Stimulated activated CD4-positive, alpha-beta T cell treated with anti-CD3 and anti-CD28 coated beads, TNF-alpha, amount 100 ng/mL, for 1 hour (primary cell): ENCODE data around the gene MROH2A.
"Not testable (repeated sequence)": the region's sequence is repeated elsewhere in the genome, so short reads cannot be mapped to it uniquely, and the experiment has no call there.

Experiments used
- DNase-seq, 3 donors: peaks; one replicate each; pipeline ENCODE4 v3.0.0-alpha.2; 2020; ENCODE audit warnings: low read depth in 3 of 3, low spot score in 1 of 3

The MROH2A gene, protein sequence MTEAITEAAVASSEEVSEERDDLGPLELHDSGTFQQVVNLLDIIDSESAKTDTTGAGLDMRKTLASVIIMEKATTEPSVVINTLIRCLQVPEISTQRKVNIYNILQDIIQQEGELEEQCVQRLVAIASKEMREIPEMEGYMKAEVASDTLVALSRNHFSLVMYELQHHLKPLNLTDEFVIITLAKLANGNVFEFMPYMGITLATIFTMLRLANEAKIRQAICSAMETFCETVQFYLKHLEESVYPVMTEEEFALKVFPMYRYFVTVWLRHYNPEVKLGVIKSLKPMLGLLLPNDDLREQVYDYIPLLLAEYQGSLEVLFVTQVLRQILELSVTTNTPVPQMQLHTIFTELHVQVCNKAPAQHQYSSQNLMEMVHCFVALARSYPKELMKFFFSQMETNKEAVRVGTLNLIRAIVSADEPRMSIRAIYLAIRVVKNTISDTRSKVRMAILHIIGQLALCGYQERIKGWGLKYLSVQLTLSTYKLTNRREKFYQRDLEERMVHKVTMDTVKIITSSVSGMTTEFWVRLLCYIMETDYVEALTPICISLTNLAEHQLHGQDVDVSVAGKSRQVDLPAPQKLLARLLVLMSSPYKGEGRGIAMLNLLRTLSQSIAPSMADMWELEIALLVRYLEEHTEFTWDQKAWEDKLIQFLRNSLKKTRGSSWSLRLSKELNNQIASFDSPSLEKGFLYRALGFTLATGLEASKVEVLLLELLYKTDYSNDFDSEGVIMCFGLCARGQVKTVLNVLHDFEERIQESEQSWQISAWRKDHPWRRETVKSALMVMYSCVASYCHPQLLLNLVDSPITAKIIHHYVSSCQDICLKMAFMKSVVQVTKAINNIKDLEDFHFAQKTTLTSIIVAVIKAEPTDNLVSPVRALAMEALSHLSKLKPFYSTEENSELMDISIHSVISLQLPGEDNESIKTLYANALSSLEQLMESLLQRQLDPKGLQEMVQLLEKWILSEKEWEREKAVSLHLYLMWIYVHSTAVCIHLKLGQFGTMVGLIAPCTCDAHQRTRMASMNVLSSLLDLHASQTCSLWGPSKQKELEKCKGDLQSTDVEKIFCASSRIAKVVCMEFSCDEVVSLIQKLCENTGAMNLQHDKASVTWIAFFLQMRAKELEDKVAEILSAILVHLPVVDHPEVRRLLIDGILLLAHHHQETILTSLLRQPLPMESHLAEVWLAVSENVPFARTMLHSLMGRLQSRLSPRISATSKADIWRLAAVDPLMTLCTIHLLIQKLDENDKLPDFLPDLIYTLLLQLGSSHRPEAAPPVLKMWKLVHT (N-terminal part only)

DNA sequence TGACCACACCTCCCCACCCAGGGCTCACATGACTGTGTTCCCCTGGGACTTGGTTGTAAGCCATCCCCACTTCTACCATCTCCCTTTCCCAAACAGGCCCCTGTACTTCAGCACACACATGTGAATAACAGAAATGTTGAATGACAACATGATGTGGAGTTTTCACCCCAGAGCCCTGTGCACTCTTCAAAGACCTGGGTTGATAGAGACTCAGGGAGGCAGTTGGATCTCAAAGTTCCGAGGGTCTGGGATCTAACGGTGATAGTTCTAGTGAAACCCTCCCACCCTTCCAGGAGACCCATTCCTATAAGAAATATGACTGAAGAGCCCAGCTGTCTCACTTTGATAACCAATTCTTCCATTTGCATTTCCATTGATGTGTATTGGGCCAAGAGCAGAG lies at the start of gene MROH2A:
MROH2A (plus strand) TSS at position 301 of the 400 bp plus-strand sequence. CDS start 1,029 bp downstream, outside the sequence.
- no peak for DNase-seq

DNA sequence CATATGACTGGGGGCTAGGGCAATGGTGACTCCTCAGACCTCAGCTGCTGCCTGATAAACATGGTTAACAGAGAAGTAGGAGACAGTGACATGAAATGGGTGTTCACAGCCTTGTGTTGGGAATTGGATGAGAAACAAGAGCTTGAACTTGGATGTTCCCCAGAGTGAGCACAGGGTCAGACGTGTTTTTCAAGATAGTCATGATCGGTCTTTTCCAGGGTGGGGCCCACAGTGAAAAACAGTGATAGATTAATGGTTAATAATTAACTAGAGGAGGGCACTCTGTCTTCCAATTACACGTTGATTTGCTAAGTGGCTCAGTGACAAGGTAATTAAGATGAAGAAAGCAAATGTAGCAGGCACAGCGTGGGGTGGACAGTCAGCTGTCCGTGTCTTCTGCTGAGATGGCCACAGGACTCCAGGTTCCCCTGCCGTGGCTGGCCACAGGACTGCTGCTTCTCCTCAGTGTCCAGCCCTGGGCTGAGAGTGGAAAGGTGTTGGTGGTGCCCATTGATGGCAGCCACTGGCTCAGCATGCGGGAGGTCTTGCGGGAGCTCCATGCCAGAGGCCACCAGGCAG lies 49.3 kb upstream of the MROH2A start, which contains the start of gene UGT1A3:
UGT1A3 (plus strand) TSS at position 320 of the 579 bp plus-strand sequence; CDS start at position 405, 85 bp downstream.
- no peak for DNase-seq

DNA sequence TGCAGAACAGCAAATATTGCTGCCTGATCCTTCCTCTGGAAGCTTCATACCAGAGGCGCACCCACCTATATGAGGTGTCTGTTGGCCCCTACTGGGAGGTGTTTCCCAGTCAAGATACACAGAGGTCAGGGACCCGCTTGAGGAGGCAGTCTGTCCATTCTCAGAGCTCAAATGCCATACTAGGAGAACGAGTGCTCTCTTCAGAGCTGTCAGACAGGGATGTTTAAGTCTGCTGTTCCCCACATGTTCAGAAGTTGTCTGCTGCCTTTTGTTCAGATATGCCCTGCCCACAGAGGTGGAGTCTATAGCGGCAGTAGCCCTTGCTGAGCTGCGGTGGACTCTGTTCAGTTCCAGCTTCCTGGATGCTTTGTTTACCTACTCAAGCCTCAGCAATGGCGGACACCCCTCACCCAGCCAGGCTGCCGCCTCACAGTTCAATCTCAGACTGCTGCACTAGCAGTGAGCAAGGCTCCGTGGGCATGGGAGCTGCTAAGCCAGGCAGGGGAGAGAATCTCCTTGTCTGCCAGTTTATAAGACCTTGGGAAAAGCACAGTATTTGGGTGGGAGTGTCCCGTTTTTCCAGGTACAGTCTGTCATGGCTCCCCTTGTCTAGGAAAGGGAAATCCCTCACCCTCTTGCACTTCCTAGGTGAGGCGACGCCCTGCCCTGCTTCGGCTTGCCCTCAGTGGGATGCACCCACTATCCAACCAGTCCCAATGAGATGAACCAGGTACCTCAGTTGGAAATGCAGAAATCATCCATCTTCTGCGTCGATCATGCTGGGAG lies 41.1 kb upstream of the MROH2A start:
- DNase-seq, result not testable (repeated sequence)

DNA sequence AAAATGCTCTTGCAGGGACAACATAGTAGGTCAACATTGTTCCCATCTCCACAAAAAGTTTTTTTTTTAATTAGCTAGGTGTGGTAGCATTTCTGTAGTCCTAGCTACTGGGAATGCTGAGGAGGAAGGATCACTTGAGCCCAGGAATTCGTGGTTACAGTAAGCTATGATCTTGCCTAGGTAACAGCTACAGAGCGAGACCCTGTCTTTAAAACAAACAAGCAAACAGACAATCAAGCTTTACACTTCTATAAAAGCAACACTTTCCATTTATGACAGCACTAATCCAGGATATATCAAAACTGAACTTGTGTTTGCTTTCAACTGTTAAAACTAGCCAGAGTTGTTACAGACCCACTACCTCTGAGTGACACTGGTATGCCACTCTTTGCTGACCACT lies 37.3 kb upstream of the MROH2A start:
- DNase-seq, result no peak

DNA sequence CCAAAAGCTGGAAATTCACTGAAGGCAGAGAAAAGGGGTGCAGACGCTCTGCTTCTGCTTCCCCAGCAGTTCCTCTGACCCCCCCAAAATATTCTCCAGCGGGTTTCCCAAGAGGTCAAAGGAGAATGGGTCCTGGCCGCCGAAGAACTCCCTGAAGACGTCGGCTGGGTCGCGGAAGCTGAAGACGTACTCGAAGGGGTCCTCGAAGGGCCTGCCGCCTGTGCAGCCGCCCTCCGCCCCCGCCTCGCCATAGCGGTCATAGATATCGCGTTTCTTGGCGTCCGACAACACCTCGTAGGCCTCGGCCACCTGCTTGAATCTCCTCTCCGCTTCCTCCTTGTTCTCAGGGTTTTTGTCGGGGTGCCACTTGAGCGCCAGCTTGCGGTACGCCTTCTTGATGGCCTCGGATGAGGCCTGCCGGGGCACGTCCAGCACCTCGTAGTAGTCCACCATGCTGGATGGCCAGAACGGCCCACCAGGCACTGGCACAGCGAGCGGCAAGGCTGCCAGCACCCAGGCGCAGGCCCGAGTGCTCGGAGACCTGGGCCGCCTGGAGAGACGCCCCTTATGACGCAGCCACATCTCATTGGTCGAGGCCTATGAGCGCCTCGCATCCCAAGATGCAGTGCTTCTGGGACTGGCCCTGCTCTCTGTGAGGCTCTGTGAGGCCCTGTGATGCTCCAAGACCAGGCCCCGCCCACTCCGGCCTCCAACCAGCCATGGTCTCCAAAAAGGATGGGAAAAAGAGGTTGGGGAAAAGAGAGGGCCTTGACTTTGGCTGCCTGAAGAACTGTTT lies 34.5 kb upstream of the MROH2A start:
- DNase-seq, result no peak

DNA sequence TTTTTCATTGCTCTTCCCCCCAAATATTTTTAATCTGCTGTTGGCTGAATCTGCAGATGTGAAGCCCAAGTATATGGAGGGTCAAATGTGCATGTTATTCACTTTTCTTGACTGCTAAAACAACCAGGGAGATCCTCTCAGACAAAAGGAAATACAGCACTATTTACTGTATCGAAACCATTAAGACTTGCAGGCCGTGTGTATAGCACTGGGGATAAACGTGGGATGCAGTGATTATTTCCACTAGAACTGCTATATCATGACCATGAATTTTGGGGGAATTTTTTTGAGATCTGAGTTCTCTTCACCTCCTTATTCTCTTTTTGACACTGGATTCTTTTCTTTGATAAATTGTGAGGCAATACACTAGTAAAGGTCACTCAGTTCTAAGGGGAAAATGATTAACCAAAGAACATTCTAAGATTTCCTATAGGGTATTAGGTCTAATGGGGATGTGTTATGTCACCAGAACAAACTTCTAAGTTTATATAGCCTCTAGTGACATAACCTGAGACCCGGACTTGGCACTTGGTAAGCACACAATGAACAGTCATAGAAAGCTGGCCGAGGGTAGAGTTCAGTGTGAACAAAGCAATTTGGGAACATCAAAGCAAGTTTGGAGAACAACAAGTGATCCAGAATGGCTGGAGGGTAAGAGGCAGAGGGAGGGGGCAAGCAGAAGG lies 32.9 kb upstream of the MROH2A start:
- no peak for DNase-seq

DNA sequence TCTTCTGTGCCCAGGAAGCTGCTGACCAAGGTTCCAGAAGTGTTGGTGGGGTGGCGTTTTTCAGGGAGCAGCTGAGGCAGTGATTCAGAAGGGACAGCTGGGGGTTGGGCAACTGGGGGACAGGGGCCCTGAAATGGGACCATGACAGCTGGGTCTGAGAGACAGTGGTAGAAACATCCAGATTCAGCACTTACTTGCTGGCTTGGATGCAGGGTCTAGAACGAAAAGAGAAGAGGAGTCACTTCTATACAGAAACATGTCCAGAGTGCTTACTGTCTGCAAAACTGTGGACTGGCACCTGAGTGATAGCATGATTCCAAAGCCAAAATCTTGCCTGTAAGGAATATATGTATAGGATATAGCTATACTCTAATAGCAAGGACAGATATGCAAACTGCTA lies 32.3 kb upstream of the MROH2A start:
- DNase-seq, result not testable (repeated sequence)

DNA sequence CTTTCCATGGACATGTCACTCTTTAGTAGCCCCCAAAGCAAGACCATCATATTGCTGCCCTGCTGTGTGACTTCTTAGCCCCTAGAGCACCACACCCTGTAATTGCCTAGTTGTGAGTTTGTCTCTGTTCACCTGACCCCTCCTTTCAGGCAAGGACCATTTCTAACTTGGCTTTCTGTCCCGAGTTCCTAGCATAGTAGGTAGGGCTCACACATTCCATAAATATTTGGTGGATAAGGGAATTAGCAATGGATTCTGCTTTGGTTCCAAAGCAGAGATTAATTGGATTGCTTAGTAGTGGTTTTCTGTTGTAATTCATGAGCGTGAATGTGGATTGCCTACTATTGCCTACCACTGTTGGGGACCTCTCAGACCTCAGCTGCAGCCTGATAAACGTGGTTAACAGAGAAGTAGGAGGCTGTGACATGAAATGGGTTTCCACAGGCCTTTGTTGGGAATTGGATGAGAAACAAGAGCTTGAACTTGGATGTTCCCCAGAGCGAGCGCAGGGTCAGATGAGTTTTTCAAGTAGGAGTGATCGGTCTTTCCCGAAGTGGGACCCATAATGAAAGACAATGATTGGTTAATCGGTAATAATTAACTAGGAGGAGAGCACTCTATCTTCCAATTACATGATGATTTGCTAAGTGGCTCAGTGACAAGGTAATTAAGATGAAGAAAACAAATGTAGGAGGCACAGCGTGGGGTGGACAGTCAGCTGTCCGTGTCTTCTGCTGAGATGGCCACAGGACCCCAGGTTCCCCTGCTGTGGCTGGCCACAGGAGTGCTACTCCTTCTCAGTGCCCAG lies 31.5 kb upstream of the MROH2A start:
- DNase-seq, result no peak

DNA sequence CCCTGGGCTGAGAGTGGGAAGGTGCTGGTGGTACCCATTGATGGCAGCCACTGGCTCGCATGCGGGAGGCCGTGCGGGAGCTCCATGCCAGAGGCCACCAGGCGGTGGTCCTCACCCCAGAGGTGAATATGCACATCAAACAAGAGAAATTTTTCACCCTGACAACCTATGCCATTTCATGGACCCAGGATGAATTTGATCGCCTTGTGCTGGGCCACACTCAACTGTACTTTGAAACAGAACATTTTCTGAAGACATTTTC lies 30.9 kb upstream of the MROH2A start:
- no peak for DNase-seq

DNA sequence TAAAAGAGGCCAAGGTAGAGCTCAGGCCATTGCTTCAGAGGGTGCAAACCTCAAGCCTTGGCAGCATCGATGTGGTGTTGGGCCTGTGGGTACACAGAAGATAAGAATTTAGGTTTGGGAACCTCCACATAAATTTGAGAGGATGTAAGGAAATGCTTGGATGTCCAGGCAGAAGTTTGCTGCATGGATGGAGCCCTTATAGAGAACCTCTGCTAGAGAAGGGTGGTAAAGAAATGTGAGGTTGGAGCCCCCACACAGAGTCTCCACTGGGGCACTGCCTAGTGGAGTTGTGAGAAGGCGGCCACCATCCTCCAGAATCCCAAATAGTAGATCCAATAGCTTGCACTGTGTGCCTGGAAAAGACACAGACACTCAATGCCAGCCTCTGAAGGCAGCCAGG lies 27.4 kb upstream of the MROH2A start:
- not testable (repeated sequence) for DNase-seq

DNA sequence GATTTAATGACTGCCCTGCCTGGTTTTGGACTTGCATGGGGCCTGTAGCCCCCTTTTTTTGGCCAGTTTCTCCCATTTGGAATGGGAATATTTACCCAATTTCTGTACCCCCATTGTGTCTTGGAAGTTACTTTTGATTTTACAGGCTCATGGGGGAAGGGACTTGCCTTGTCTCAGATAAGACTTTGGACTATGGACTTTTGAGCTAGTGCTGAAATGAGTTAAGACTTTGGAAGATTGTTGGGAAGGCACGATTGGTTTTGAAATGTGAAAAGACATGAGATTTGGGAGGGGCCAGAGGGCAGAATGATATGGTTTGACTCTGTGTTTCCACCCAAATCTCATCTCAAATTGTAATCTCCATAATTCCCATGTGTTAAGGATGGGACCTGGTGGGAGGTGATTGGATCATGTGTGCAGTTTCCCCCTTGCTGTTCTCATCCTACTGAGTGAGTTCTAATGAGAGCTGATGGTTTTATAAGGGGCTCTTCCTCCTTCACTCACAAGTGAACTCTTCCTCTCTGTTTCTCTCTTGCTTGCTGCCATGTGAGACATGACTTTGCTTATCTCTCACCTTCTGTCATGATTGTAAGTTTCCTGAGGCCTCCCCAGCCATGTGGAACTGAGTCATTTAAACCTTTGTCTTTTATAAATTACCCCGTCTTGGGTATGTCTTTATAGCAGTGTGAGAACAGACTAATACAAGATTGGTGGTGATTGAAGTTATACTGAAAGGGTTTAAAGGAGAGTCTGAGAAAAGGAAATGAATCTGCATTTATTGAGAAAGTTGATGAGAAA lies 26.7 kb upstream of the MROH2A start:
- not testable (repeated sequence) for DNase-seq

DNA sequence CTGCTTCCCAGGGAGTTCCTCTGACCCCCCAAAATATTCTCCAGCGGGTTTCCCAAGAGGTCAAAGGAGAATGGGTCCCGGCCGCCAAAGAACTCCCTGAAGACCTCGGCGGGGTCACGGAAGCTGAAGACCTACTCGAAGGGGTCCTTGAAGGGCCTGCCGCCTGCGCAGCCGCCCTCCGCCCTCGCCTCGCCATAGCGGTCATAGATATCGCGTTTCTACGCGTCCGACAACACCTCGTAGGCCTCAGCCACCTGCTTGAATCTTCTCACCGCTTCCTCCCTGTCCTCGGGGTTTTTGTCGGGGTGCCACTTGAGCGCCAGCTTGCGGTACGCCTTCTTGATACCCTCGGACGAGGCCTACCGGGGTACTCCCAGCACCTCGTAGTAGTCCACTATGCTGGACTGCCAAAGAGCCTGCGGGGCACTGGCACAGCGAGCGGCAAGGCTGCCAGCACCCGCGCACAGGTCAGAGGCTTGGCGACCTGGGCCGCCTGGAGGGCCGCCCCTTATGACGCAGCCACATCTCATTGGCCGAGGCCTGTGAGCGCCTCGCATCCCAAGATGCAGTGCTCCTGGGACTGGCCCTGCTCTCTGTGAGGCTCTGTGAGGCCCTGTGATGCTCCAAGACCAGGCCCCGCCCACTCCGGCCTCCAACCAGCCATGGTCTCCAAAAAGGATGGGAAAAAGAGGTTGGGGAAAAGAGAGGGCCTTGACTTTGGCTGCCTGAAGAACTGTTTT lies 23.1 kb upstream of the MROH2A start:
- DNase-seq, result no peak

DNA sequence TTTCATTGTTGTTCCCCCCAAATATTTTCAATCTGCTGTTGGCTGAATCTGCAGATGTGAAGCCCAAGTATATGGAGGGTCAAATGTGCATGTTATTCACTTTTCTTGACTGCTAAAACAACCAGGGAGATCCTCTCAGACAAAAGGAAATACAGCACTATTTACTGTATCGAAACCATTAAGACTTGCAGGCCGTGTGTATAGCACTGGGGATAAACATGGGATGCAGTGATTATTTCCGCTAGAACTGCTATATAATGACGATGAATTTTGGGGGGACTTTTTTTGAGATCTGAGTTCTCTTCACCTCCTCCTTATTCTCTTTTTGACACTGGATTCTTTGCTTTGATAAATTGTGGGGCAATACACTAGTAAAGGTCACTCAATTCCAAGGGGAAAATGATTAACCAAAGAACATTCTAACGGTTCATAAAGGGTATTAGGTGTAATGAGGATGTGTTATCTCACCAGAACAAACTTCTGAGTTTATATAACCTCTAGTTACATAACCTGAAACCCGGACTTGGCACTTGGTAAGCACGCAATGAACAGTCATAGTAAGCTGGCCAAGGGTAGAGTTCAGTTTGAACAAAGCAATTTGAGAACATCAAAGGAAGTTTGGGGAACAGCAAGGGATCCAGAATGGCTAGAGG lies 21.6 kb upstream of the MROH2A start:
- no peak for DNase-seq

DNA sequence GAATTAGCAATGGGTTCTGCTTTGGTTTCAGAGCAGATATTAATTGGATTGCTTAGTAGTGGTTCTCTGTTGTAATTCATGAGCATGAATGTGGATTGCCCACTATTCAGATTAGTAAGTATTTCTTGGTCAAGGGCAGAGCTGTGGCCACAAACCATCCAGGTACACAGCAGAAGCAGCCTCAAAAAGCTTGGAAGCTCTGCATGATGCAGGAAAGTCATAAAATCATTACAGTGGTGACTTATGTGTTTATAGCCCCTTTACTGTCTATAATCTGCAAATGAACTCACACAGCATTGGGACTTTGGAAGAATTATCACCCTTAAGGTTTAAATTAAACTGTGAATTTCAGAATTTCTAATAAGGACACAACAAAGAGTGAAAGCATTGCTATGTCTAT lies 20.0 kb upstream of the MROH2A start:
- DNase-seq, result no peak

DNA sequence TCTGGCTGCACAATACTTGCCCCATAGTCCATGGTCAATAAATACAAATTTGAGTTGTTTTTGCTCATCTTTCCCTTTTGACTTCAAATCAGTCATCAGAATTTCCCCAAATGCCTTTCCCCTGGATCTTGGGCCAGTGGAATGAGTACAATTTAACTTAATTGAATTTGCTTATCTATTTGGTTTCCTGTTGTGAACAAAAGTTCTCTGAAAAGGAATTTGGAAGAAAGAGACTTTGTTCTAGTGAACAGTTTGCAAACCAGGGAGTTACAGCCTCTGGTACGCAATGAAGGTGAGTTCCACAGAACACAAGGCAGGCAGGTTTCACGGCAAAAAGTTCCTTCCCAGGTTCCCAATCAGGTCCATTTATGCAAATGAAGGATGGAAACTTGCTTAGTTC lies 19.3 kb upstream of the MROH2A start:
- no peak for DNase-seq

DNA sequence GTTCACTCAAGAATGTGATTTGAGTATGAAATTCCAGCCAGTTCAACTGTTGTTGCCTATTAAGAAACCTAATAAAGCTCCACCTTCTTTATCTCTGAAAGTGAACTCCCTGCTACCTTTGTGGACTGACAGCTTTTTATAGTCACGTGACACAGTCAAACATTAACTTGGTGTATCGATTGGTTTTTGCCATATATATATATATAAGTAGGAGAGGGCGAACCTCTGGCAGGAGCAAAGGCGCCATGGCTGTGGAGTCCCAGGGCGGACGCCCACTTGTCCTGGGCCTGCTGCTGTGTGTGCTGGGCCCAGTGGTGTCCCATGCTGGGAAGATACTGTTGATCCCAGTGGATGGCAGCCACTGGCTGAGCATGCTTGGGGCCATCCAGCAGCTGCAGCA lies 18.1 kb upstream of the MROH2A start, which contains the start of gene UGT1A1:
UGT1A1 (plus strand) TSS at position 228 of the 400 bp plus-strand sequence; CDS start at position 246, 18 bp downstream.
- DNase-seq, result no peak
